Aortic smooth muscle cell (primary cell): ENCODE data around the gene RAD51AP2. TPM values are rescaled to one million over a fixed set of nuclear protein-coding genes. Genes with fewer than 3 reads are reported as not detected.

Experiments
- total RNA-seq: library from RNA; depleted of rRNA; stranded (reverse); fragments of >200 nt; gene quantifications from 2 replicates; pipeline ENCODE4 v1.2.3, GENCODE V29; 2014

The RAD51AP2 gene
- total RNA-seq = not detected in 2 replicates

GRCh38 chr2:17518212-17519154, at the start of gene RAD51AP2:
Gene RAD51AP2 (minus strand): TSS chr2:17518440. CDS start chr2:17518415, 25 bp downstream.

GRCh38 chr2:17540093-17540812, 22.0 kb upstream of the RAD51AP2 start, which contains the start of gene VSNL1:
Gene VSNL1 (plus strand): TSS chr2:17540696. CDS start chr2:17592075, 51,379 bp downstream.

Other genes starting within 250 kb of the RAD51AP2 start
- gene VSNL1, start 22.3 kb upstream of the RAD51AP2 start, total RNA-seq = 0.06 and 0.13 TPM in 2 replicates
- 17.6 and 18.9 TPM in 2 replicates for gene SMC6, start 235.4 kb upstream of the RAD51AP2 start, total RNA-seq
- gene GEN1, start 235.7 kb upstream of the RAD51AP2 start, total RNA-seq = 9.2 and 10.1 TPM in 2 replicates